Tibial nerve (tissue), 4 donors: ENCODE measurements around the gene HEMK1.

Source experiments
- EP300 ChIP-seq, 2 donors: sonication (generic); formaldehyde crosslinking; IDR thresholded peaks; one replicate each; pipeline ENCODE4 v1.6.1; 2017; ENCODE audit warnings: antibody characterized with exemption in 2 of 2, mild to moderate bottlenecking in 1 of 2
- POLR2A ChIP-seq, 2 donors: fragments of 450-650 bp; IDR thresholded peaks; one replicate each; pipeline ENCODE4 v1.6.1; 2017; ENCODE audit warnings: antibody characterized with exemption in 2 of 2, mild to moderate bottlenecking in 2 of 2, moderate library complexity in 2 of 2
- TF ChIP-seq, protein P1 (sequence below), 5 experiments: fragments of 200-600 bp in 3 of 5; fragments of 450-650 bp in 2 of 5; sonication (generic) in 3 of 5; IDR thresholded peaks; one replicate each; pipeline ENCODE4 v1.5.1; 2016 to 2019; ENCODE audit warnings: antibody characterized with exemption in 5 of 5, mild to moderate bottlenecking in 3 of 5, moderate library complexity in 2 of 5

DNA sequence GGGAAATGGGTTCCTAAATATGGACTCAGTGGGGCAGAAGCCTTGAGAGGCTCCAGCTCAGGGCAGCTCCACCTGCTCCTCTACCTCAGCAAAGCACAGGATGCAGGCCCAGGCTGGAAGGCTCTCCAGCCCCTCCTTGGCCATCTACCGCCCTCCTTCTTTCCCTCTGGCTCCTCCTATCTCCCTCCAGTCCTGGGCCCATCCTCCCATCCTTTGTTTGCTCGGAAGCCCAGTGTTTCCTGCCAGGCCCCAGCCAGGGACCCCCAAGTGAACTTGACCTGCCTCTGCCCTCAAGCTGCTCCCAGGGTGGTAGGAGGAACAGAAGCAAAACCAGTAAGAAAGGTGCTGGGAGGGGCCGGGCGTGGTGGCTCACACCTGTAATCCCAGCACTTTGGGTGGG, 67.7 kb downstream of the HEMK1 start:
- TF ChIP-seq POLR2A (IDR thresholded peaks at IDR 0.05) (no peak), EP300 (IDR thresholded peaks at IDR 0.05) (no peak)
- TF ChIP-seq, protein P1, sequence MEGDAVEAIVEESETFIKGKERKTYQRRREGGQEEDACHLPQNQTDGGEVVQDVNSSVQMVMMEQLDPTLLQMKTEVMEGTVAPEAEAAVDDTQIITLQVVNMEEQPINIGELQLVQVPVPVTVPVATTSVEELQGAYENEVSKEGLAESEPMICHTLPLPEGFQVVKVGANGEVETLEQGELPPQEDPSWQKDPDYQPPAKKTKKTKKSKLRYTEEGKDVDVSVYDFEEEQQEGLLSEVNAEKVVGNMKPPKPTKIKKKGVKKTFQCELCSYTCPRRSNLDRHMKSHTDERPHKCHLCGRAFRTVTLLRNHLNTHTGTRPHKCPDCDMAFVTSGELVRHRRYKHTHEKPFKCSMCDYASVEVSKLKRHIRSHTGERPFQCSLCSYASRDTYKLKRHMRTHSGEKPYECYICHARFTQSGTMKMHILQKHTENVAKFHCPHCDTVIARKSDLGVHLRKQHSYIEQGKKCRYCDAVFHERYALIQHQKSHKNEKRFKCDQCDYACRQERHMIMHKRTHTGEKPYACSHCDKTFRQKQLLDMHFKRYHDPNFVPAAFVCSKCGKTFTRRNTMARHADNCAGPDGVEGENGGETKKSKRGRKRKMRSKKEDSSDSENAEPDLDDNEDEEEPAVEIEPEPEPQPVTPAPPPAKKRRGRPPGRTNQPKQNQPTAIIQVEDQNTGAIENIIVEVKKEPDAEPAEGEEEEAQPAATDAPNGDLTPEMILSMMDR (IDR thresholded peaks at IDR 0.05): no peak
